Measurements from ENCODE around the gene GALNT14.

The GALNT14 gene

DNA sequence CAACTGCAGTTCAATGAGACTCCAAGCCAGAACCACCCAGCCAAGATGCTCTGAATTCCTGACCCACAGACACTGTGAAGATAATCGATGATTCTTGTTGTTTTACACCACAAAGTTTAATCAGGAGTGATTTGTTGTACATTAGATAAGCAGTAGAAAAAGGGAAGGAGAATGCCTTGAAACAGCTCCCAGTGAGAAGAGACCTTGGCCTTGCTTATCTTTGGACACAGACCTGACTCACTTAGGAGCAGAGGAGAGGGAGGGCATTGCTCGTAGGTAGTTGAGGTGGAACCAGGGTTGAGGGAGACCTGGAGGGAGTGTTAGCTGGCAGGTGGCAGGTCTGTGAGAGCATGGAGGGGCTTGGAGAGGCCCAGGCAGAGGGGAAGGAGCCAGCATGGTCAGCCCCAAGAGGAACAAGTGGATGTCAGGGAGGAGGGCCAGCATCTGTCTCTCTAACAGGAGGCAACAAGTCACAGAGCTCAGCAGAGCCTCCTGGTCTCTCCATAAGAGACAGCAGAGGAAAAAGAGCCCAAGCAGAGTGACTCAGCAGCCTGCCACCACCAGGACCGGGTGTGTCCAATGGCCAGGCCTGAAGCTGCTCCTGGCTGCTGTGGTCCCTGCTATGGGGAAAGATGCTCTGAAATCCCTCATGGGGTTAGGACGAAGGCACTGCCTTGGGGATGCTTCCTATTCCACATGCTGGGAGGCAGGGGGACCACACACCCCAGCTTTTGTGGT, 169.4 kb downstream of the GALNT14 start:
- no peak for DNase-seq

DNA sequence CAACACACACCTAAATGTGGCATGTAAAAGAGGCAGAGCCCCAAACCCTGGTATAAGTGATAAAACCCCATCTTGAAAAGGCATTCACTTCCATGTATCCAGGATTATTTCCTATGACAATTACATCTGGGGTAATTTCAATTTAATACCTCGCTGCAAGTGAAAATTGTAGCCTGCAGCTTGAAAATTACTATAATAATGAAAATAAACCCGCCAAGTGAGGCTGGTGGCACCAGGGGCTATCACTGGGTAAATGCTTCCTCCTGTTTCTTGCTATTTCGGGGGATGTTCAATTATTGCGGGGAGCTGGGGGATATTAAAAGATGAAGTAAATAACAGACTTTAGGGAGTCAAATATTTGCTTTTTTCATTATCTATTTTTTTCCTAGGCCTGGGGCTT, 171.5 kb downstream of the GALNT14 start:
- no peak for DNase-seq

DNA sequence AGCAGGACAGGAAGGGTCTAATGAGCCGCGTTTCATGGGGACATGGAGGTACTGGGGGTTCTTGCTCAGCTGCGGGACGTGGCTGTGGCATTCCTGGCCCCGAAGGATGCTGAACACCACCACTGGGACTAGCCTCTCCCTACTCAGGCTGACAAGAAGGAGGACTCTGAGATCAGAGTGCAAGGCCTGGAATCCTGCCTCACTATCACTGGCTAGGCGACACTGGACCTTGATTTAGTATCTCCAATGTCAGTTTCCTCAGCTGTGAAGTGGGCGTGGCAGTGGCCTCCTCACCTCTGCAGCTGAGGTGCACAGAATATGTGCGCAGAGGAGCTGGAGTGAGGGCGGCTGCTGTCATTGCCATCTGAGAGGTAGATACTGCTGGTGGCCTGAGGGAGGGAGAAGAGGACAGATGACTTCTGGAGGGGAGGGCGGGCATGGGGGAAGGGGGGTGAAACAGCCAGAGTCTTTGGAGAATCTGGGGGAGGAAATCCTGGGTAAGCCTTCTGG, 173.2 kb downstream of the GALNT14 start:
- DNase-seq, result no peak

DNA sequence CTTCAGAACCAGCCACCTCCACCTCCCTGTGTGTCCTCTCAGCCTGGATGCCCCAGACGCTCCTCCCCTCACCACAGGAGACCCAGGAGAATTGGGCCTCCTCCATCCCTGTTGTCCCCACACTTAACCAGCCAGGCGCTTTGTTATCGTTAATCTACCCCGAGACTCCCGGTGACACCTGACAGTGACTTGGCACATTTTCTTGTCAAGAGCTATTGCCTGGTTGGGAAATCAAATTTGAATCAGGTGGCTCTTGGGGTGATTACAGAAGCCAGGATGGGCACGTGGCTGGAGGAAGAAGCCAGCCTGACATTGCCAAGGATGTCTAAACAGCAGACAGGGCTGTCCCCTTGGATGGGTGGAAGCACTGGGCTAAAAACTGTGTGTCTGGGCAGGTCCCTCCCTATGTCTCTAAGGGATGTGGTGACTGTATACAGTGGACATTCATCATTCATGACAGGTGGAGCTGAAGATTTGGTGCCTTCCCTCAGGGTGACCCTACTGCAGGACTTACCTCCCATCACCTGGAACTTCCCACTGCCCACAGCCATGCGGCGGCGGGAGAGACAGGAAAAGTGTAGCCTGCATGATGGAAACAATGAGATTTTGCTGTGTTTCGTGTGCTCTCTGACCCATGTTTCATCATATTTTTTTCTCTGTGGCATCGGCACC, 173.8 kb downstream of the GALNT14 start:
- DNase-seq, result no peak

DNA sequence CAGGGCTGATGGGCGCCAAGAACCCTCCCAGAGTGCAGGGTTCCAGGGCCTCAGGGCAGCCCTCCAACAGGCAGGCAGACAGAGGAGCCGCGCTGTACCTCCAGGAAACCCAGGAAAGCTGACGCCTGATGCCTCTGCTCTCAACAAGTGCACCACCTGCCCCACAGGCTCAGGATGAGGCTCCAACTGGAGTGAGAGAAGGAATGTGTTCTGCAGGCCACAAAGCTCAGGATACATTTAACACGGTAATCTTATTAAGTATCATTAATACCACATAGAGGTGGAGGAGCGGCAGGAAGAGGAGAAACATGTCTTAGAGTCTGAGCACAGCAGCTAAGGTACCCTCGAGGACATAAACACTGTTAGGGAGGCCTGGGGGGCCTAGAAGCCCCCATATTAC, 175.1 kb downstream of the GALNT14 start:
- DNase-seq, result no peak

DNA sequence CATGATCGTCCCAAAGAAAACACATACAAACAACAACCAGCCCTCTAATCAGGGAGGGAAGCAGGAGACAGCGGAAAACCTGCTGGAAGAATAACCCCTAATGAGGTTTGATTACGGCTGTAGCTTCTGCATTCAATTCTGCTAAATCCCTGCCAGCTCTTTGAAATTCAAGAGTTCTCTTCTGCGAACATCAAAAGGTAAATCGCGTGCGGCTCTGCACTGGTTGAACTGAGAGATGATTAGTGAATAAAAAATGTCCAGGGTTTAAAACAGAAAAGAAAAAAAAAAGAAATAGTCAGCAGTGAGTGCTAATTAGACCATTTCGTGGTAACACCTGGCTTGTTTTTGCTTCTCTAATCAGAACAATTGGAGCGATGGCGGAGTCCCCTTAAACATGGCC, 178.0 kb downstream of the GALNT14 start:
- no peak for DNase-seq

DNA sequence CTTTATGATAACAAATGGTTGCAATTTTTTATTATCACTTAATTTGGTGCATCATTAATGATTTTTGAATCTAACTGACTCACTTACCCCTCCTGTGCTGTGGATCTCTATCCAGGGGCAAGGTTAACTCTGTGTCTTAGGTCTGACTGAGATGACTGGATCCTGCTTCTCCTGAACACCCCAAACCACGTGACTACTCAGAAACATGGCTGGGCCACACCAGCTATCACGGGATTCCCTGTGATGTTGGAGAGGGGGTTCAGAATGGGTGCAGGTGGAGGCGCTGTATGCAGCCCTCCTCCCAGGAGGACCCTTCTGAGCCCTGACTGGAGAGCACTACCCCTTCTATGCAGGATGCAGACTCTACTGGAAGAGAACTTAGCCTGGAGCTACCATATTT, 178.6 kb downstream of the GALNT14 start:
- no peak for DNase-seq

DNA sequence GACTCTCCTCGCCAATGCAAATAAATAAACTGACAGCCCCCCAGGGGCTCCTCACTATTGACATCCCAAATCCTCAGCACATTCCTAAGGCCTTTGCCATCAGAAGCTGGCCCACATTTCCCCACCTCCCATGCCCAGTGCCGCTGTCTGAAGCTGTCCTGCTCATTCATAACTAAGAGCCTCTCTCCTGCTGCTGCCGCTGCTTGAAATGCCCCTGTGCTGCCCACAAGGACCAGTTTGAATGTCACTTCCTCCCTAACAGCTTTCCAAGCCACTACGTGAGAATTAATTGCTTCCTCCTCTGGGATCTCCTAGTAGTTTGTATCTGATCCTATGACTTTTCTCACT, 179.3 kb downstream of the GALNT14 start:
- no peak for DNase-seq

DNA sequence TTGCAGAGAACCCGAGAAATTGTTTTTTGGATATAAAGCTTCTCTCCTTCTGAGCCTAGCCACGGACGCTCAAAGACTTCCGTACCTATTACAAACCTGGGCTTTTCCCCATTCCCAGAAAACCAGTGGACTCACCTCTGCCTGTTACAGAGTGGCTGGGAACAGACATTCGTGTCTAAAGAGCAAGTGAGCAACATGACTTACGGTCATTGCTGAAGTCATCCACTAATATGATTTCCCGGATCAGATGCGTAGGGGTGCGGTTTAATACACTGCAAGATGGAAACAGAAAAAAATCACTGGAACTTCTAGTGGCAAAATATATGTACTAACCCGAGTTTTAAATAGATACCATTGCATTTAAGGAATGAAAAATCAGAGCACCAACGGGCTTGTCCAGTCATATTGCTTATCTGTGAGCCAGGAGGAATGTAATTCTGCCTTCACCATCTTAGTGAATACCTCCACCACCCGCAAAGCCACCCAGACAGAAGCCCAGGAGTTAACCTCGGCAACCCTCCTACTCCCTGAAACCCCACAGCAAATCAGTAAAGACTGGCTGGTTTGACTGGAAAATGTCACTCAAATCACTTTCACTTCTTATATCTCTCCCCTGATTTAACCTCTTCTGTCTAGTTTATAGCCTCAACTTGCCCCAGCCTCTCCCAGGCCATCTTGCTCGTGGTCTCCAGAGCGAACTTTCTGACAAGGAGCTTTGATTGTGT, 179.9 kb downstream of the GALNT14 start:
- no peak for DNase-seq

DNA sequence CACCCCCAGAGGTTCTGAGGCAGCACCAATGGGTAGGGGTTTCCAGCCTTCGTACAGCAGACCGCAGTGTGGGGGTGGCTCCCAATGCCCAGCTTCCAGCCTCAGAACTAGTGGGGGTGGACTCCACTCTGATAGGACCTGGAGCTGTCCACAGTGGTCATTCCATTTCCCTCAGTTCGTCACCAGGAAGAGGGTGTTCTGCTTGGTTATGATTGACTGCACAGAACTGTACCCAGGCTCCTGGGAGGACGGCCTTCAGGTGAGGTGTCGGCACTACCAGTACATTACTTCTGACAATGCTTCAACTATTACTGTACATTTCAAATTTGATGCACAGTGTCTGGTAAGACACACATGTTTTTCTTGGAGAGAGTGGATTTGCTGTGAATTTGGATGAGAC, 180.6 kb downstream of the GALNT14 start:
- DNase-seq, result no peak

DNA sequence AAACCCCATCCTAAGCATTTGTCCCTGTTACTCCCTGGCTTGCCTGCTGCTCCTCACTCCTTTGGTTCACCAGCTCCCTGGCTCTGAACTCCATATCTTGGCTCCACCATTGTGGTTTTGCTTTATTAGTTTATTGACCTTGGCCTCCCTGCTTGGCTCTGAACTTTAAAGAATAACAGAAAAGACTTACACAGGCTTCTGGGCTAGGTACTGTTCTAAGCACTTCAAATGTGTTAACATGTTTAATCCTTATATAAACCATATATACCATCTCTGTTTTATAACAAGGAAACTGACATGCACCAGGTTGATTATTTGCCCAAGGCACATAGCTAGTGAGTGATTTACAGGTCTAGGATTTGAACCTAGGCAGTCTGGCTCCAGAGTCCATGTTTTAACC, 181.2 kb downstream of the GALNT14 start:
- DNase-seq, result no peak

DNA sequence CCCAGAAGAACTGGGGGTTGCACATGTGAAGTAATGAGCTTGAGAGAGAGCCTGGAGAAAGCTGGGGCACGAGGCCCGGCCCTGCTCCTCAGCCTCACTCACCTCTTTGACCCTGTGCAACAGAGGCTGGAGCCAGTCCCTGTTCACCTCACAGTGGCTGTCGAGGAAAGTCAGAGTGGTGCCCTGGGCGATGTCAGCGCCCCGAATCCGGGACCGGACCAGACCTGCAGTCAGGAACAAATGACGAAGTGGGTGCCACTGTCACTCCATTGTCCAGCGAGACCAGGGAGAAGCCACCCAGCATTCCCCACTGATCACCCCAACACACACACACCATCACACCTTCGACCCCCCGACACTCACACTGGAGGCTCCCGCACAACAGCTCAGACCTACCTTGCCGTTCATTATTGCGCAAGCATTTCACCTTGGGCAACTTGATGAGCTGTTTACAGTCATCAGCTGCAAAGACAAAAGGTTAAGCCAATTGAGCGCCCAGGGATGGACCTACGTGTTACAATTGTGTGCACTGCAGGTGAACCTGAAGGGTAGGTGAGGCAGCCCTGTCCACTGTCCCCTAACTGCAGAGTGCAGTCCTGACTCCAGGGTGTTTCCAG, 182.6 kb downstream of the GALNT14 start:
- DNase-seq, result no peak

DNA sequence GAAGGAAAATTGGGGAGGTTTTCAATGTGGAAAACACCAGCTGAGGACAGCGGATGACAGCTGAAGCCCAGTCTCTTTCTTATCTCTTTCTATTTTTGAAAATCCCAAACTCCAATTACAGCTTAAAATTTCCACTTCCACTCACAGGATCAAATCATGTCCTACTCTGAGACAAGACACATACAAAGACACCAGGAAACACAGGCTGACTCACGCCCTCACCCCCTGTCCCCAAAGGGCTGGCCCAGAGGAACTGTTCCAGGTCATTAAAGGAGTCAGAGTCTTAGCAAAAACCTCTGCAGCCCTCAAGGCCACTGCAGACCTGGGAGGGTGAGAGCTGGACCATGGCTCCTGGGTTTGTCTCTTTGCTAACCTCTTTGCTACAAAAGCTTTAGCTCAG, 187.9 kb downstream of the GALNT14 start:
- DNase-seq, result no peak

DNA sequence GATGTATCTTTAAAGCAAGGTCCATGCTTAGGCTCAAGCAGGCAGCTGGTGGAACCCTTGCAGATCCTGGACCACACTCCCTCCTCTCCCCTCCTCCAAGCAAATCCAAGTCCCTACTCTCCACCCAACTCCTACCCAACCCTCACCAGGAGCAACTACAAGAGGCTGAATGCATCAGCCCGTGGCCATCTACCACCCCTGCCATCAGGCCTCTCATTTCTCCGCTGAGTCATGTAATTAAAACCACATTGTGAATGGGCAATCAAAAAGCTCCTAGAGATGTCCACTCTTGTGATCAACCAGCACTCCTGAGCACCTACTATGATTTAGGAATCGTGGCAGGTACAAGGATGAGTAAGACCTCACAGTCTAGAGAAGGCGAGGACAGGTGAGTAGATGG, 188.8 kb downstream of the GALNT14 start:
- no peak for DNase-seq

DNA sequence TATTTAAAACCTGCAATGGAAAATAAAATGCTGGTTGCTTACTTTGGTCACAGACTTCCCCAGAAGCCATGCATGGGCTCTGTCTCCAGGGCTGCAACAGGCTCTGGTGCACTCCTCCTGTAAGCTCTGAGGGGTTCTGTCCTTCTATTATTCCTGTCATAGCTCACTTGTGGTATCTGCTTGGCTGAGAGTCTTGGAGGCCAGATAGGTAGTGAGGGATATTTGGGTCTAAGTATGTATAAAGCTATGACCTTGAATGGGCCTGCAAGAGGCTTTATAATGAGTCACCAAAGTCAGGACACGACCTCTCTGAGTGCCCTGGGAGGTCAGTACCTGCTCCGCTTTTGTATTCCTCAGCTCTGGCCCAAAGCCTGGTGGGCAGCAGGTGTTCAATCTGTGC, 189.4 kb downstream of the GALNT14 start:
- no peak for DNase-seq

DNA sequence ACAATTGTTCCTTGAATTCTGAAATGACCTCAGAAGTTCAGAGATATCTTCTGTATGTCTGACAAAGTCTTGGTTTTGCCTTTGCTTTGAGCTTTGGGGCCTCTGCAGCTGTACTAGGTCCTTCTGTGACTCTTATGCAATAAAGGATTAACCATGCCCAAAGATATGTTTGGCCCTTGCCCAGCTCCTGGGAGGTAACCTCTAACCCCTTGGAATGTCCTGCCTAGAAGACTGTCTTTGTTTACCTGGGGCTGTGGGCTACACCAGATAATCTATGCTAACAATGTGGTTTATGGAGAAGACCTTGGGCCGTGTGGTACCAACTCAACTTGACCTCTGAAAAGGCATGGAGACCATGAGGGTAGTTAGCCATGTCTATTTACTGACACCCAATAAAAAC, 190.1 kb downstream of the GALNT14 start:
- DNase-seq, result no peak

DNA sequence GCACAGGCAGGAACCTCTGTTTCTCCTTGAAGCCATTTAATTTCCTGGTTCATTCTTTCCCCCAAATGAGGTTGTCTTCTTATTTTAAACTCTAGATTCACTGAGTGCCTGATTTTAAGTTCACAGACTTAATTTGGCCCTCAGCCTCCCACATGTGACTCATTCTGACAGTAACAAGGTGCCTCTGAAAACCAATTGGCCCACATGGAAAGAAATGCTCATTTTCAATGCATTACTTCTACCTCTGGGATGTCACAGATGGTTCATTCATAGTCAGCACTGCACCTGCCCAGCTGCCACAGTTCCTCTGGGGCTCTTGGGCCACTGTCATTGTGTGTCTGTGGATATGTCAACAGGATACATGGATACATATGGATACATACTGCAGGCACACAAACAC, 190.6 kb downstream of the GALNT14 start:
- DNase-seq, result no peak

DNA sequence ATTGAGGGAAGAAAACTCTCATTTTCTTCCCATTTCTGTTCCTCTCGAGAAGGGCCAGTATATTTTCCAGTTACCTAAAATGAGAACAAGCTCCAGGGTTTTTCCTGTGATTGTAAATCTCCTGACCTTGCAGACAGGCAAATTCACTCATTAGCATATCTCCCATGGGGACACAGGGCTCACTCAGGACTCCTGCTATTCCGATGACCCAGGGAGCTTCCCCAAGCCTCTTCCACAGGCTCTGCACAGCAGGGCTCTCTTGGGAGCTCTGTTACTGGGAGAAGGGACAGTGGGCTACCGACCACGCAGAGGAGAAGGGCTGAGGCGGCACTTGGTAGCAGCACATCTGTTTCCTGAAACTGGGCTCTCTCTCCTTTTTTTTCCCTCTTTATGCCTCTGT, 195.8 kb downstream of the GALNT14 start:
- no peak for DNase-seq

DNA sequence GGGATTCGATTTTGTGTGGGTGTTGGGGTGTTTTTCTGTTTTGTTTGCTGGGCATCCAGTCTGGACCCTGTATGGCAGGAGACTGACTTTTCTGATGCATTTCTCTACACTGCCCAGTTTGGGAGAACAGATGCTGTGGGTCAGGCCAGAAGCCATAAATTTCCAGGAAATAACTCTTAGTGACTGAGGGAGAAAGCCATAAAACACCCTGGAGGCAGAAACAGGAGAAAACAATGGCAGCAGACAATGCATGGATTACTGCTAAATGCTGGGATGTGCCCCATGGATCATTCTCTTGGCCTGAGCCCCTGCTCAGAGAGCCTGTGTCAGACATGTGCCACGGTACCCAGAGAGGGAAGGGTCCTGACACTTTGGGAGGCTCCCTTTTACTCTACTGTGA, 197.4 kb downstream of the GALNT14 start:
- no peak for DNase-seq

DNA sequence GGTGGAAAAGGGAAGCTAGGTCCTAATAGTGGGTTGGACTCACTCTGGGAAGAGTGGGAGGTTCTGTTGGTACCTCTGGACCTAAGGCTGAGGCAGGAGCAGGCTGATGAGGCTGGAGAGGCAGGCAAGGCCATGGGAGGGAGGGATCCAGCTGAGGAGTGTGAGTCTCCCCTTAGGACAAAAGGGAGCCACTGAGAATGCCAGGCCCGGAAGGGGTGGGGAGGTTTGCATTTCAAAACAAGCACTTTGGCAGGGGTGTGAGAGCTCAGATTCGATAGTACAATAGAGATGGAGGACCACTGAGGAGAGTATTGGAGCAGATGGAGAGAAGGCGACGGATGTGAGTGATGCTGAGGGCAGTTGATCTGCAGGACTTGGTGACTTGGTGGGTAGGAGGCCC, 198.9 kb downstream of the GALNT14 start:
- DNase-seq, result no peak

DNA sequence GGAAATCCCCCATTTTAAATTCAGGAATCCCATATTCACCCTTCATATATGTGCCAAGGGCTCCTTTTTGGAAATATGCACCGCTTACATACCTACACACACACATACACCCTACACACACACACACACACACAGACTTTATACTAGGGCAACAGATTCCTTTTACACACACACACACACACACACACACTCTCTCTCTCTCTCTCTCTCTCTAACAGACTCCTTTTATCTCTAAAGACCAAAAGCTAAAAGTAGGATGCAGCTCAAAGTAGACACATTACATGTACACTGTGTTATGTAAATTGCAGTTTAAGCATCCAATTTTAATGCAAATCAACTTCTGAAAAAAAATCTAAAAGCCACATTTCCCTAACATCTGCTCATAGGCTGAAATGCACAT, 200.0 kb downstream of the GALNT14 start:
- DNase-seq, result no peak

DNA sequence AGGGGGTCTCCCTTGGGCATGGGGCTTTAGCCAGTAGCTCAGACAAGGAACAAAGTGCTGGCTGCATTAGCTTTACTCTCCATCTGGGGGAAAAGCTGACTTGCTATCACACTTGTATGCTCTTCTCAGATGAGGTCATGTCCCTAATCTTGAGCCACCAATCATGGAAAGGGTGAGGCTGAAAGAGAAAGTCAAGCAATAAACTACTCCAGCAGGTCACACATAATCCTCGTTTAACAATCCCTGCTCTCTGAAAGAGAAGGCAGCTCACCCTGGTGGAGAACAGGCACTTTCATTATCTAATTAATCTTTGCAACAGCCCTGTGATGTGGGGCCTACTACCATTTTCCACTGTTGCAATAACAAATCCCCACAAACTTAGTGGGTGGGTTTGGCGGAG, 201.3 kb downstream of the GALNT14 start:
- no peak for DNase-seq

DNA sequence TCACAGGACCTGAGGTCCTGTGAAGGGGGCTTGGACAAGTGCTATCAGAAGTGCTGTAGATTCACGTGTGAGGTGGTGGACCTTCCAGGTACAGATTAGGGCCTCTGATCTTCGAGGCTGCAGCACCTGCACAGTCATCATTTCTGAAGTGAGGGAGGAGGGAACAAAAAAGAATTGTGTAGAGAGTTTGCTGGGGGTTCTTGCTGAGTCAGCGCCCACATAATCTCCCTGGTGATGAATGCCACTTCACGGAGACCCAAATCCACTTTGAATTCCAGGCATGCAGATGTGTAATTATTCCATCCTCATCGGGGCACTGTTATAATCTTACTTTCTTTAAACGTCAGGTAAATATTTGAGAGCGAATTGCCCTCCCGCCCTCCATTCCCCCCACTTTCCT, 202.4 kb downstream of the GALNT14 start:
- no peak for DNase-seq

DNA sequence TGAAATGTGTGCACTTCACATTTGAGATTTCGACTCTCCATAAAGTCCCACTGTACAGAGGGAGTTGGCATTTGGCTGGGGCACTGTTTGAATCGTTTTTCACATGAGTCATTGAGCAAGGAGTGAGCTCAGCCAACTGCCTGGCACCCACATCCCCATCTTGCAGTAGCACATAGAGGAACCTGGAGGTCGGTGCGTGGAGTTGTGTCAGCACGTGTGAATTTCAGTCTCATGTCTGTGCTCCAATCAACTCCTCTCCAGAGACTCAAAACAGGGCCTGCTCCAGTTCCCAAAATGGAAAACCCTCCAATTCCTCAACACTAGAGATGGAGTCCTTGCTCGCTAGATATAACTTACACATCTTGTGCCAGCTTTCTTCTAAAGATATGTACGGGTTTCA, 204.2 kb downstream of the GALNT14 start:
- no peak for DNase-seq
